Progenitor cell of endocrine pancreas (in vitro differentiated cells): Measurements from ENCODE around the gene PMFBP1. TPM values are rescaled to one million over a fixed set of nuclear protein-coding genes. Genes with fewer than 3 reads are reported as not detected.

Experiments used
- DNase-seq: peaks from one replicate; pipeline ENCODE4 v3.0.0; 2021; ENCODE audit warnings: low spot score; ENCODE audit not compliant: unreplicated experiment
- H3K27ac Mint-ChIP-seq: 2 replicates; pipeline ENCODE4 v1.8.0; 2021; ENCODE audit warnings: mild to moderate bottlenecking, moderate library complexity, mixed read lengths
- H3K27me3 Mint-ChIP-seq: 2 replicates; pipeline ENCODE4 v1.8.0; 2021; ENCODE audit warnings: mixed read lengths
- H3K36me3 Mint-ChIP-seq: 2 replicates; pipeline ENCODE4 v1.8.0; 2022; ENCODE audit warnings: mixed read lengths; ENCODE audit not compliant: insufficient read depth
- H3K4me1 Mint-ChIP-seq: 2 replicates; pipeline ENCODE4 v1.8.0; 2021; ENCODE audit warnings: low read depth, mixed read lengths
- H3K4me3 Mint-ChIP-seq: 2 replicates; pipeline ENCODE4 v1.8.0; 2021; ENCODE audit warnings: low read depth, mild to moderate bottlenecking, moderate library complexity, mixed read lengths
- H3K9me3 Mint-ChIP-seq: 2 replicates; pipeline ENCODE4 v1.8.0; 2021; ENCODE audit warnings: low read depth, mixed read lengths
- CTCF ChIP-seq: fragments of 200-600 bp; sonication (generic); IDR thresholded peaks from one replicate; pipeline ENCODE4 v1.5.0; 2021; ENCODE audit warnings: antibody characterized with exemption, mild to moderate bottlenecking; ENCODE audit not compliant: unreplicated experiment
- total RNA-seq: library from RNA; stranded (reverse); gene quantifications from 2 replicates; pipeline ENCODE4 v1.2.1, GENCODE V29; 2021

Gene PMFBP1
- total RNA-seq, 1 donor from 2014 or later: 3.9 TPM

GRCh38 chr16:72166151-72166550, 5.8 kb downstream of the PMFBP1 start:
- Mint-ChIP-seq H3K4me1 (no peaks in the 10 kb centered on the region), H3K9me3 (peaks cover 10% of the 10 kb centered on the region), H3K27me3 (peaks cover 7% of the 10 kb centered on the region), H3K4me3 (no peak overlapping the region), H3K27ac (peak overlapping the region; percentile 11), H3K36me3 (peaks cover 5% of the 10 kb centered on the region)
- no peak for TF ChIP-seq CTCF
- no peak for DNase-seq

GRCh38 chr16:72164691-72165090, 7.3 kb downstream of the PMFBP1 start:
- Mint-ChIP-seq H3K4me3 (no peak overlapping the region), H3K36me3 (peaks cover 5% of the 10 kb centered on the region), H3K4me1 (no peaks in the 10 kb centered on the region), H3K27me3 (peaks cover 7% of the 10 kb centered on the region), H3K27ac (no peak overlapping the region), H3K9me3 (peaks cover 10% of the 10 kb centered on the region)
- TF ChIP-seq CTCF: no peak
- no peak for DNase-seq

GRCh38 chr16:72162105-72162692, 9.8 kb downstream of the PMFBP1 start:
- no peak for TF ChIP-seq CTCF
- Mint-ChIP-seq H3K9me3 (peaks cover 10% of the 10 kb centered on the region), H3K4me3 (no peak overlapping the region), H3K27me3 (peaks cover 7% of the 10 kb centered on the region), H3K36me3 (peaks cover 5% of the 10 kb centered on the region), H3K4me1 (no peaks in the 10 kb centered on the region), H3K27ac (no peak overlapping the region)
- no peak for DNase-seq

- H3K36me3 Mint-ChIP-seq: peaks cover 2% of the 10 kb centered on the region
- no peaks in the 10 kb centered on the region for H3K4me1 Mint-ChIP-seq
- TF ChIP-seq CTCF: no peak
- peaks cover 4% of the 10 kb centered on the region for H3K9me3 Mint-ChIP-seq
- peaks cover 7% of the 10 kb centered on the region for H3K27me3 Mint-ChIP-seq
- no peak overlapping the region for H3K27ac Mint-ChIP-seq
- DNase-seq: no peak
- no peak overlapping the region for H3K4me3 Mint-ChIP-seq
These were observed 12.2 kb downstream of the PMFBP1 start for GRCh38 chr16:72159801-72160200.

- peaks cover 5% of the 10 kb centered on the region for H3K27me3 Mint-ChIP-seq
- peaks cover 4% of the 10 kb centered on the region for H3K9me3 Mint-ChIP-seq
- H3K4me1 Mint-ChIP-seq: no peaks in the 10 kb centered on the region
- no peak for DNase-seq
- H3K4me3 Mint-ChIP-seq: no peak overlapping the region
- no peak for TF ChIP-seq CTCF
- H3K36me3 Mint-ChIP-seq: peaks cover 2% of the 10 kb centered on the region
- H3K27ac Mint-ChIP-seq: no peak overlapping the region
These were observed 12.6 kb downstream of the PMFBP1 start for GRCh38 chr16:72159386-72159785.
